H1 (cell line): ENCODE results near the gene OPCML. TPM values are rescaled to one million over a fixed set of nuclear protein-coding genes. Genes with fewer than 3 reads are reported as not detected.

Source experiments
- CTCF ChIA-PET: fragments of 300-600 bp; sonication (Branson Sonifier 250); formaldehyde crosslinking; loops from one replicate; lab custom pipeline; 2021; ENCODE audit not compliant: partially characterized antibody; lab: Charles Lee
- POLR2A ChIA-PET: fragments of 300-600 bp; sonication (Branson Sonifier 250); formaldehyde crosslinking; loops from one replicate; lab custom pipeline; 2021; ENCODE audit warnings: inconsistent platforms; ENCODE audit not compliant: partially characterized antibody; lab: Charles Lee
- DNase-seq, 2 experiments: peaks; one replicate each; pipeline versions ENCODE4 v3.0.0 to v3.0.0-alpha.2; 2010 to 2022; ENCODE audit warnings: low spot score in 2 of 2, low read depth in 1 of 2, mixed read lengths in 1 of 2
- FAIRE-seq: peaks from 2 replicates; lab custom pipeline; 2011; peaks lifted over from hg19 to GRCh38; lab: Jason Lieb, UNC
- H2AFZ ChIP-seq: 2 replicates; pipeline ENCODE4 v1.8.1; 2012; ENCODE audit warnings: low read length, inconsistent platforms
- H2AK5ac ChIP-seq: 2 replicates; pipeline ENCODE4 v1.6.1; 2013; ENCODE audit warnings: low read depth, low read length
- H2BK120ac ChIP-seq: replicated peaks from 2 replicates; pipeline ENCODE3; 2013; ENCODE audit warnings: low read depth, low read length, inconsistent platforms
- H2BK12ac ChIP-seq: 2 replicates; pipeline ENCODE4 v1.6.1; 2013; ENCODE audit warnings: low read depth, low read length
- H2BK15ac ChIP-seq: 2 replicates; pipeline ENCODE4 v1.6.1; 2013; ENCODE audit warnings: low read length
- H2BK20ac ChIP-seq: 2 replicates; pipeline ENCODE4 v1.6.1; 2013; ENCODE audit warnings: low read length
- H2BK5ac ChIP-seq: 2 replicates; pipeline ENCODE4 v1.6.1; 2013; ENCODE audit warnings: low read depth, low read length
- H3K14ac ChIP-seq: 2 replicates; pipeline ENCODE4 v1.6.1; 2013; ENCODE audit warnings: inconsistent platforms; ENCODE audit not compliant: insufficient read length
- H3K18ac ChIP-seq: 2 replicates; pipeline ENCODE4 v1.6.1; 2013; ENCODE audit warnings: low read length; ENCODE audit errors: extremely low read depth
- H3K23ac ChIP-seq: 2 replicates; pipeline ENCODE4 v1.6.1; 2013; ENCODE audit warnings: inconsistent platforms; ENCODE audit not compliant: insufficient read length
- H3K23me2 ChIP-seq: 2 replicates; pipeline ENCODE4 v1.6.1; 2013; ENCODE audit warnings: low read depth, low read length
- H3K27ac ChIP-seq: 2 replicates; pipeline ENCODE4 v1.6.1; 2011; ENCODE audit warnings: low read depth, low read length, inconsistent platforms
- H3K27me3 ChIP-seq, 4 experiments: replicated peaks in 1 of 4; 1 replicate in 1 of 4; 2 replicates in 3 of 4; pipeline versions ENCODE4 v1.6.1 to v1.8.1; 2011 to 2013; ENCODE audit warnings: low read length in 3 of 4, mild to moderate bottlenecking in 3 of 4, inconsistent platforms in 2 of 4, mixed read lengths in 2 of 4, moderate library complexity in 1 of 4; ENCODE audit not compliant: control insufficient read depth in 3 of 4, insufficient read depth in 3 of 4; ENCODE audit errors: extremely low read depth in 1 of 4
- H3K36me3 ChIP-seq, 4 experiments: 2 replicates each; pipeline versions ENCODE4 v1.6.1 to v1.8.1; 2011 to 2013; ENCODE audit warnings: mild to moderate bottlenecking in 4 of 4, low read length in 3 of 4, moderate library complexity in 2 of 4, control low read depth in 1 of 4, inconsistent platforms in 1 of 4; ENCODE audit not compliant: insufficient read depth in 4 of 4, control insufficient read depth in 2 of 4
- H3K4ac ChIP-seq: replicated peaks from 2 replicates; pipeline ENCODE3; 2013; ENCODE audit warnings: low read length, low read depth, mixed read lengths, inconsistent platforms; ENCODE audit not compliant: insufficient read length
- H3K4me1 ChIP-seq, 4 experiments: replicated peaks in 1 of 4; 1 replicate in 1 of 4; 2 replicates in 3 of 4; pipeline versions ENCODE4 v1.6.1 to v1.8.1; 2011 to 2013; ENCODE audit warnings: low read length in 3 of 4, inconsistent platforms in 2 of 4, mixed read lengths in 1 of 4; ENCODE audit not compliant: insufficient read depth in 4 of 4, control insufficient read depth in 3 of 4
- H3K4me2 ChIP-seq, 2 experiments: 2 replicates each; pipeline versions ENCODE4 v1.6.1 to v1.8.1; 2011 to 2013; ENCODE audit warnings: low read depth in 2 of 2, low read length in 2 of 2, control low read depth in 1 of 2, inconsistent platforms in 1 of 2, mild to moderate bottlenecking in 1 of 2; ENCODE audit not compliant: insufficient read depth in 1 of 2
- H3K4me3 ChIP-seq, 4 experiments: fragments of 200-600, 300-600 bp in 1 of 4; sonication (generic), shearing (Covaris generic), sonication (Bioruptor Twin) in 1 of 4; 2 replicates each; pipeline versions ENCODE4 v1.5.1 to v1.8.1; 2011 to 2016; ENCODE audit warnings: low read length in 4 of 4, low read depth in 3 of 4, control low read depth in 2 of 4, inconsistent platforms in 2 of 4, mild to moderate bottlenecking in 2 of 4, mixed read lengths in 1 of 4, moderate library complexity in 1 of 4; ENCODE audit not compliant: insufficient read depth in 2 of 4; ENCODE audit errors: extremely low read depth in 1 of 4
- H3K56ac ChIP-seq: replicated peaks from 2 replicates; pipeline ENCODE3; 2013; ENCODE audit warnings: low read depth, mild to moderate bottlenecking, mixed read lengths, low read length, inconsistent platforms; ENCODE audit not compliant: insufficient read length
- H3K79me1 ChIP-seq: 2 replicates; pipeline ENCODE4 v1.6.1; 2013; ENCODE audit warnings: low read depth, low read length, control low read depth
- H3K79me2 ChIP-seq, 2 experiments: 2 replicates each; pipeline versions ENCODE4 v1.6.1 to v1.8.1; 2012 to 2013; ENCODE audit warnings: low read length in 2 of 2, mild to moderate bottlenecking in 2 of 2, inconsistent platforms in 1 of 2; ENCODE audit not compliant: insufficient read depth in 2 of 2, control insufficient read depth in 1 of 2
- H3K9ac ChIP-seq, 4 experiments: replicated peaks in 1 of 4; 1 replicate in 1 of 4; 2 replicates in 3 of 4; pipeline versions ENCODE4 v1.6.1 to v1.8.1; 2011 to 2013; ENCODE audit warnings: low read depth in 3 of 4, low read length in 3 of 4, control low read depth in 2 of 4, mild to moderate bottlenecking in 2 of 4, moderate library complexity in 2 of 4, inconsistent platforms in 1 of 4; ENCODE audit errors: extremely low read depth in 1 of 4
- H3K9me3 ChIP-seq, 2 experiments: 2 replicates each; pipeline versions ENCODE4 v1.6.1 to v1.8.1; 2012 to 2013; ENCODE audit warnings: mild to moderate bottlenecking in 2 of 2, moderate library complexity in 2 of 2, control low read depth in 1 of 2, inconsistent platforms in 1 of 2, low read depth in 1 of 2, low read length in 1 of 2, mixed read lengths in 1 of 2; ENCODE audit not compliant: insufficient read depth in 2 of 2
- H4K20me1 ChIP-seq, 2 experiments: replicated peaks in 1 of 2; 2 replicates each; pipeline versions ENCODE3 to v1.8.1; 2011 to 2013; ENCODE audit warnings: inconsistent platforms in 2 of 2, low read length in 2 of 2, mild to moderate bottlenecking in 1 of 2; ENCODE audit not compliant: insufficient read depth in 2 of 2, control insufficient read depth in 1 of 2
- H4K5ac ChIP-seq: 2 replicates; pipeline ENCODE4 v1.6.1; 2013; ENCODE audit warnings: low read length, low read depth, mixed read lengths, inconsistent platforms; ENCODE audit not compliant: insufficient read length
- H4K8ac ChIP-seq: 2 replicates; pipeline ENCODE4 v1.8.0; 2013; ENCODE audit warnings: mild to moderate bottlenecking, moderate library complexity, low read length, inconsistent platforms; ENCODE audit not compliant: insufficient read depth; ENCODE audit errors: extremely low read depth
- H4K91ac ChIP-seq: replicated peaks from 2 replicates; pipeline ENCODE3; 2013; ENCODE audit warnings: low read length, mixed read lengths, inconsistent platforms; ENCODE audit not compliant: insufficient read length
- BRCA1 ChIP-seq: IDR thresholded peaks from 2 replicates; pipeline ENCODE4 v1.6.1; 2012; ENCODE audit warnings: low read depth, low read length, improper control_type of control experiment
- JUND ChIP-seq: IDR thresholded peaks from 2 replicates; pipeline ENCODE4 v1.6.1; 2011; ENCODE audit warnings: mild to moderate bottlenecking, improper control_type of control experiment, low read length
- RBBP5 ChIP-seq: IDR thresholded peaks from 2 replicates; pipeline ENCODE4 v1.7.1; 2012; ENCODE audit warnings: low read depth, mild to moderate bottlenecking, inconsistent platforms, low read length, moderate library complexity, borderline replicate concordance
- TAF1 ChIP-seq: IDR thresholded peaks from 2 replicates; pipeline ENCODE4 v1.6.1; 2011; ENCODE audit warnings: mild to moderate bottlenecking, low read depth, low read length
- TAF7 ChIP-seq: optimal IDR thresholded peaks from 2 replicates; pipeline ENCODE3; 2011; ENCODE audit warnings: low read depth, mild to moderate bottlenecking, inconsistent platforms, low read length, moderate library complexity, borderline replicate concordance
- WGBS, 2 experiments: shearing (Covaris generic) in 1 of 2; methylation state at CpG; one replicate each; pipeline versions ENCODE4 v1.1.6 to v1.1.7; 2013 to 2015; ENCODE audit warnings: low lambda C conversion rate in 2 of 2, mixed read lengths in 2 of 2, inconsistent platforms in 1 of 2, low coverage in 1 of 2, missing lambda C conversion rate in 1 of 2; ENCODE audit not compliant: insufficient replicate concordance in 2 of 2, insufficient coverage in 1 of 2, insufficient read length in 1 of 2; ENCODE audit errors: extremely low coverage in 1 of 2, missing lambda C conversion rate in 1 of 2; 5-methylcytosine and 5-hydroxymethylcytosine counted together
- polyA plus RNA-seq, 7 experiments: library from polyadenylated mRNA; depleted of rRNA in 3 of 7; stranded (reverse) in 5 of 7; unstranded in 2 of 7; fragments of >200 nt in 5 of 7; fragments of 200-250 nt in 2 of 7; gene quantifications; 1 replicate in 5 of 7; 2 replicates in 1 of 7; 4 replicates in 1 of 7; pipeline versions ENCODE4 v1.2.1 to v1.2.3, GENCODE V29; 2011 to 2013; ENCODE audit warnings: missing spikeins in 2 of 7, mixed read lengths in 2 of 7
- total RNA-seq: library from RNA; stranded (reverse); fragmentation: NEBNext Ultra II Directional; extraction: Animal tissue kit (Norgen Biotek cat#: 25700); gene quantifications from 2 replicates; pipeline ENCODE4 v1.2.1, GENCODE V29; 2021

The OPCML gene
- total and polyA plus RNA-seq, 2 of the 8 experiments (the other 6 are each of a cell fraction or from before 2014, with no cell fraction given): 2.3 to 3.1 TPM

DNA sequence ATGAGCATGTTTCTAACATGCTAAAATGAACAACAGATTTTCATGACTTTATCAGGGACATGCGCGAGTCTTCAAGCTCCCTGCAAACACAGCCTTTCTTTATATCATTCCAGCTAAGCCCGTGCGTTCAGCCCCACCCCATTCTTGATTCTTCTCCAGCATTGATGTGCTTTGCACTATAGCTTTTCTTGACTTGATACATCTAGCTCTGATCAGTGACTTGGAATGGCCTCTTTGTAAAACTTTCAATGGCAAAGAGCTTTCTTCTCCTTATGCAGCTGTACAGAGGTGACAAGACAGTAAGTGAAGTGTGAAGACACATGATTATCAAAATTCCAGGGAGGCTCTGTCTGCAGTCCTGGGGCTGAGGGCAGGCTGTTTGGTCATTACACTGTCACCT is 561.0 kb downstream of the OPCML start:
- CTCF ChIA-PET: interaction anchor here (1.2 to 1.5 kb wide), 3 partner anchors 19 to 90 kb away, joined by 3 to 4 read pairs (median 4); no protein-coding TSS in a partner anchor

More for the DNA sequence above, 561.0 kb downstream of the OPCML start:
- Histone ChIP-seq H4K5ac (no peak overlapping the region), H3K79me1 (no peaks in the 10 kb centered on the region; the same call in 1 of the 2 replicates), H4K20me1 (no peaks in the 10 kb centered on the region), H3K79me2 (no peaks in the 10 kb centered on the region), H3K23me2 (no peaks in the 10 kb centered on the region), H2BK120ac (no peak overlapping the region), H3K36me3 (no peaks in the 10 kb centered on the region), H3K27me3 (no peaks in the 10 kb centered on the region), H3K9me3 (no peaks in the 10 kb centered on the region), H4K91ac (no peak overlapping the region), H3K4ac (no peak overlapping the region), H3K56ac (no peak overlapping the region), H2BK5ac (no peak overlapping the region), H3K9ac (no peak overlapping the region), H2BK15ac (no peak overlapping the region), H2BK20ac (no peak overlapping the region), H3K4me1 (no peaks in the 10 kb centered on the region; a peak in 1 of 7 replicates), H3K27ac (no peak overlapping the region), H3K4me3 (no peak overlapping the region), H4K8ac (no peak overlapping the region), H2BK12ac (no peak overlapping the region), H2AFZ (no peak overlapping the region), H3K14ac (no peak overlapping the region), H3K4me2 (no peak overlapping the region), H2AK5ac (no peak overlapping the region), H3K23ac (no peak overlapping the region), H3K18ac (no peak overlapping the region)
- WGBS, 2 experiments: 86% methylated on average over 4 of the region's 4 CpGs; no CpG with 5 or more reads in 1 of the 2 experiments
- POLR2A ChIA-PET: interaction anchor here (1.1 kb wide), 1 partner anchor 11 kb away, joined by 3 read pairs; no protein-coding TSS in a partner anchor
- TF ChIP-seq RBBP5 (no peak), BRCA1 (no peak), TAF1 (no peak), TAF7 (no peak), JUND (no peak)
- DNase-seq (no peak), FAIRE-seq (no peak)
